SH-SY5Y (cell line): ENCODE results near the gene CEP85L.

Experiments used
- GATA2 ChIP-seq: IDR thresholded peaks from 2 replicates; pipeline ENCODE4 v1.6.1; 2011; ENCODE audit warnings: mild to moderate bottlenecking, low read depth, low read length
- GATA3 ChIP-seq: IDR thresholded peaks from 2 replicates; pipeline ENCODE4 v1.6.1; 2011; ENCODE audit warnings: low read depth, mild to moderate bottlenecking, low read length, moderate library complexity

DNA sequence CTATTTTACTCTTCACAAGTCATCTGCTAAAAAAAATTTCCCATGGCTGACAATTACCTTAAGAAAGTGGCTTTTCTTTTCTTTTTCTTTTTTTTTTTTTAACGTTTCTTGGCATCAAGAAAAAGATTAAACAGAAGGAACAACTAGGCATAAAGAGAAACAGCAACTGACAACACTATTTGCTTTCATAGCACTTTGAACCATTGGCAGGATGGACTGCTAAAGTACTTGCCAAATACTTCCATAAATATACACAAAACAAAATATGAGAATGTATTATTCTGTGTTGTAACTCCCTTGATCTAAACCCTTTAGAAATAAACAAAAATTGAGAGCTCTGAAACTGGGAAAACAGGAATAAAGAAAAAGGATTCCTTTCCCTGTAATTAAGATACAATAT, 123.3 kb downstream of the CEP85L start:
- TF ChIP-seq GATA2 (no peak), GATA3 (no peak)
